IMR-90 (cell line): ENCODE measurements around the gene C16orf90. TPM values are rescaled to one million over a fixed set of nuclear protein-coding genes. Genes with fewer than 3 reads are reported as not detected.

ENCODE experiments used
- ATAC-seq: fragments of 200-7000 bp; cut with Tn5 transposase; 2 replicates; pipeline ENCODE4 v1.9.1; 2020; ENCODE audit warnings: low read depth, mild to moderate bottlenecking, moderate library complexity
- BruUV-seq: library from RNA; stranded (reverse); fragments of 400-500 nt; replicated peaks from 2 replicates; lab custom pipeline; 2021; lab: Mats Ljungman, UMichigan
- CTCF ChIA-PET: fragments of 300-600 bp; formaldehyde crosslinking; extraction: SDS; loops from one replicate; lab custom pipeline; 2021; ENCODE audit warnings: antibody characterized with exemption; lab: Yijun Ruan, JAX
- POLR2A ChIA-PET: fragments of 300-600 bp; sonication (Branson Sonifier 250); formaldehyde crosslinking; loops from one replicate; lab custom pipeline; 2022; ENCODE audit warnings: antibody characterized with exemption; ENCODE audit not compliant: unreplicated experiment; lab: Charles Lee
- DNase-seq: peaks from one replicate; pipeline ENCODE4 v3.0.0; 2013
- H2AFZ ChIP-seq: replicated peaks from 2 replicates; pipeline ENCODE3; 2013; ENCODE audit warnings: low read length, mild to moderate bottlenecking; ENCODE audit not compliant: poor library complexity
- H2AK5ac ChIP-seq: 2 replicates; pipeline ENCODE4 v1.6.1; 2013; ENCODE audit warnings: low read depth, low read length, inconsistent platforms
- H2AK9ac ChIP-seq: replicated peaks from 2 replicates; pipeline ENCODE3; 2013; ENCODE audit warnings: mild to moderate bottlenecking, low read depth, low read length, moderate library complexity; ENCODE audit not compliant: poor library complexity
- H2BK120ac ChIP-seq: 2 replicates; pipeline ENCODE4 v1.6.1; 2013; ENCODE audit warnings: low read depth, low read length, inconsistent platforms
- H2BK15ac ChIP-seq: 3 replicates; pipeline ENCODE4 v1.6.1; 2013; ENCODE audit warnings: low read depth, low read length, inconsistent platforms
- H2BK20ac ChIP-seq: 2 replicates; pipeline ENCODE4 v1.6.1; 2013; ENCODE audit warnings: low read depth, mild to moderate bottlenecking, inconsistent platforms, low read length, moderate library complexity
- H2BK5ac ChIP-seq: 2 replicates; pipeline ENCODE4 v1.6.1; 2013; ENCODE audit warnings: mild to moderate bottlenecking, low read depth, low read length, inconsistent platforms; ENCODE audit not compliant: poor library complexity, severe bottlenecking
- H3K14ac ChIP-seq: replicated peaks from 2 replicates; pipeline ENCODE4 v1.6.1; 2013; ENCODE audit warnings: low read depth, low read length, inconsistent platforms
- H3K18ac ChIP-seq: 2 replicates; pipeline ENCODE4 v1.6.1; 2013; ENCODE audit warnings: low read depth, low read length, control low read depth
- H3K23ac ChIP-seq: 2 replicates; pipeline ENCODE4 v1.6.1; 2013; ENCODE audit warnings: low read depth, low read length, inconsistent platforms
- H3K27ac ChIP-seq: 2 replicates; pipeline ENCODE4 v1.5.1; 2013; ENCODE audit warnings: mild to moderate bottlenecking, control low read depth, low read length; ENCODE audit not compliant: insufficient read depth
- H3K27me3 ChIP-seq: 2 replicates; pipeline ENCODE4 v1.6.1; 2013; ENCODE audit warnings: low read length; ENCODE audit not compliant: control insufficient read depth, insufficient read depth
- H3K36me3 ChIP-seq: 2 replicates; pipeline ENCODE4 v1.6.1; 2013; ENCODE audit warnings: low read length, mixed read lengths; ENCODE audit not compliant: control insufficient read depth, insufficient read depth
- H3K4ac ChIP-seq: 2 replicates; pipeline ENCODE4 v1.6.1; 2013; ENCODE audit warnings: low read depth, low read length, inconsistent platforms
- H3K4me1 ChIP-seq: 2 replicates; pipeline ENCODE4 v1.6.1; 2013; ENCODE audit warnings: low read length, mixed read lengths; ENCODE audit not compliant: control insufficient read depth, insufficient read depth
- H3K4me2 ChIP-seq: 2 replicates; pipeline ENCODE4 v1.6.1; 2013; ENCODE audit warnings: low read depth, mild to moderate bottlenecking, control low read depth, low read length, moderate library complexity
- H3K4me3 ChIP-seq: 2 replicates; pipeline ENCODE4 v1.5.1; 2013; ENCODE audit warnings: low read depth, mild to moderate bottlenecking, control low read depth, low read length, moderate library complexity; ENCODE audit not compliant: insufficient read depth
- H3K56ac ChIP-seq: 2 replicates; pipeline ENCODE4 v1.6.1; 2013; ENCODE audit warnings: low read length, inconsistent platforms; ENCODE audit not compliant: insufficient read depth; ENCODE audit errors: extremely low read depth
- H3K79me1 ChIP-seq, 2 experiments: 2 replicates each; pipeline ENCODE4 v1.6.1; 2013; ENCODE audit warnings: low read length in 2 of 2, inconsistent platforms in 1 of 2, low read depth in 1 of 2
- H3K9ac ChIP-seq: 2 replicates; pipeline ENCODE4 v1.6.1; 2013; ENCODE audit warnings: low read depth, low read length, control low read depth
- H3K9me1 ChIP-seq: 2 replicates; pipeline ENCODE4 v1.6.1; 2013; ENCODE audit warnings: low read length, inconsistent platforms; ENCODE audit not compliant: insufficient read depth
- H3K9me3 ChIP-seq: 2 replicates; pipeline ENCODE4 v1.6.1; 2013; ENCODE audit warnings: low read length; ENCODE audit not compliant: control insufficient read depth, insufficient read depth
- H4K20me1 ChIP-seq: 2 replicates; pipeline ENCODE4 v1.6.1; 2013; ENCODE audit warnings: low read length, inconsistent platforms; ENCODE audit not compliant: insufficient read depth
- H4K5ac ChIP-seq: 2 replicates; pipeline ENCODE4 v1.6.1; 2013; ENCODE audit warnings: mild to moderate bottlenecking, low read depth, low read length, control low read depth
- H4K8ac ChIP-seq, 2 experiments: 2 replicates each; pipeline ENCODE4 v1.6.1; 2013; ENCODE audit warnings: low read depth in 2 of 2, low read length in 2 of 2, control low read depth in 1 of 2, inconsistent platforms in 1 of 2
- H4K91ac ChIP-seq: 2 replicates; pipeline ENCODE4 v1.6.1; 2013; ENCODE audit warnings: low read depth, low read length, inconsistent platforms; ENCODE audit not compliant: insufficient read depth
- BHLHE40 ChIP-seq: fragments of 150-350 bp; IDR thresholded peaks from 2 replicates; pipeline ENCODE4 v1.6.1; 2016; ENCODE audit warnings: mild to moderate bottlenecking, low read depth, low read length
- CEBPB ChIP-seq: IDR thresholded peaks from 2 replicates; pipeline ENCODE4 v1.6.1; 2012; ENCODE audit warnings: low read depth, low read length, improper control_type of control experiment
- CHD1 ChIP-seq: IDR thresholded peaks from 2 replicates; pipeline ENCODE4 v1.6.1; 2012; ENCODE audit warnings: low read depth, low read length, improper control_type of control experiment
- CTCF ChIP-seq: conservative IDR thresholded peaks from 2 replicates; pipeline ENCODE4 v1.5.1; 2012; ENCODE audit warnings: mild to moderate bottlenecking, low read depth, low read length, improper control_type of control experiment
- MAFK ChIP-seq: IDR thresholded peaks from 2 replicates; pipeline ENCODE4 v1.6.1; 2012; ENCODE audit warnings: low read depth, low read length, improper control_type of control experiment
- MAZ ChIP-seq: IDR thresholded peaks from 2 replicates; pipeline ENCODE4 v1.6.1; 2012; ENCODE audit warnings: low read depth, mild to moderate bottlenecking, low read length, improper control_type of control experiment, moderate library complexity, borderline replicate concordance
- MXI1 ChIP-seq: IDR thresholded peaks from 2 replicates; pipeline ENCODE4 v1.6.1; 2012; ENCODE audit warnings: low read depth, mild to moderate bottlenecking, low read length, moderate library complexity, borderline replicate concordance
- NFE2L2 ChIP-seq: fragments of 150-350 bp; IDR thresholded peaks from 2 replicates; pipeline ENCODE4 v1.6.1; 2016; ENCODE audit warnings: low read depth, mild to moderate bottlenecking, low read length
- RAD21 ChIP-seq: IDR thresholded peaks from 2 replicates; pipeline ENCODE4 v1.6.1; 2012; ENCODE audit warnings: low read length, improper control_type of control experiment
- RCOR1 ChIP-seq: IDR thresholded peaks from 2 replicates; pipeline ENCODE4 v1.6.1; 2012; ENCODE audit warnings: mild to moderate bottlenecking, low read length, improper control_type of control experiment; ENCODE audit not compliant: insufficient replicate concordance
- RFX5 ChIP-seq: IDR thresholded peaks from 2 replicates; pipeline ENCODE4 v1.8.0; 2012; ENCODE audit warnings: low read depth, mild to moderate bottlenecking, low read length, moderate library complexity
- SMC3 ChIP-seq: fragments of 150-350 bp; IDR thresholded peaks from 2 replicates; pipeline ENCODE4 v1.6.1; 2016; ENCODE audit warnings: low read depth, mild to moderate bottlenecking, antibody characterized with exemption, low read length, moderate library complexity
- USF2 ChIP-seq: fragments of 150-350 bp; IDR thresholded peaks from 2 replicates; pipeline ENCODE4 v1.6.1; 2017; ENCODE audit warnings: mild to moderate bottlenecking, antibody characterized with exemption, low read length, low read depth
- WGBS, 2 experiments: methylation state at CpG; one replicate each; pipeline versions ENCODE4 v1.1.5 to v1.1.7; 2013; ENCODE audit warnings: missing lambda C conversion rate in 2 of 2; ENCODE audit not compliant: insufficient read length in 1 of 2; ENCODE audit errors: extremely low coverage in 2 of 2; 5-methylcytosine and 5-hydroxymethylcytosine counted together
- dilution Hi-C: fragments of 300-500 bp; cut with HindIII; formaldehyde crosslinking; loops from one replicate; pipeline ENCODE4 v1.14.3; 2018; ENCODE audit warnings: low sequenced_read_pairs; ENCODE audit not compliant: unreplicated experiment
- in situ Hi-C: fragments of 300-500 bp; cut with MboI; formaldehyde crosslinking; loops from 3 replicates; pipeline ENCODE4 v1.14.3; 2019; ENCODE audit warnings: low sequenced_read_pairs, inconsistent platforms, mixed read lengths
- intact Hi-C: fragments of 100-400 bp; cut with micrococcal nuclease; formaldehyde crosslinking; loops from 2 replicates; pipeline ENCODE4 v1.10.0; 2022
- polyA plus RNA-seq, 3 experiments: library from polyadenylated mRNA; depleted of rRNA; stranded (reverse); fragments of >200 nt; gene quantifications; 2 replicates each; pipeline ENCODE4 v1.2.3, GENCODE V29; 2012; ENCODE audit warnings: low replicate concordance in 1 of 3
- total RNA-seq: library from RNA; depleted of rRNA; stranded (reverse); fragments of >200 nt; gene quantifications from 2 replicates; pipeline ENCODE4 v1.2.3, GENCODE V29; 2012

Gene C16orf90
- total and polyA plus RNA-seq, 2 of the 4 experiments (the other 2 are of a cell fraction) = not detected

GRCh38 chr16:3525951-3526350 lies 30.7 kb upstream of the C16orf90 start:
- CTCF ChIA-PET = interaction anchor here (1.9 kb wide), 1 partner anchor 11 kb away, joined by 4 read pairs; no protein-coding TSS in a partner anchor
- intact Hi-C loops = loop anchor here (2.0 to 5.0 kb wide), 2 partner anchors 83 to 166 kb away; no protein-coding TSS in a partner anchor

More at GRCh38 chr16:3525951-3526350, 30.7 kb upstream of the C16orf90 start:
- H2BK15ac ChIP-seq = no peak overlapping the region
- H3K27me3 ChIP-seq = no peaks in the 10 kb centered on the region
- no peak for ATAC-seq
- H2AFZ ChIP-seq = no peak overlapping the region
- H3K4ac ChIP-seq = no peak overlapping the region
- H4K5ac ChIP-seq = no peak overlapping the region
- BruUV-seq = no TSS peak
- no peaks in the 10 kb centered on the region for H3K4me1 ChIP-seq
- no peak overlapping the region for H2BK5ac ChIP-seq
- no peak overlapping the region for H3K4me3 ChIP-seq
- H3K27ac ChIP-seq = no peak overlapping the region
- 0 out of 2 replicates have a peak, but pooled peaks cover 6% of the 10 kb centered on the region for H3K9me1 ChIP-seq
- no peak overlapping the region for H3K14ac ChIP-seq
- H3K4me2 ChIP-seq = no peak overlapping the region
- no peak overlapping the region for H3K9ac ChIP-seq
- H2BK20ac ChIP-seq = no peak overlapping the region
- no peak overlapping the region for H3K18ac ChIP-seq
- no peak overlapping the region for H4K8ac ChIP-seq
- in situ Hi-C loops = no loop called here
- WGBS, 2 experiments = 93% methylated on average over 3 of the region's 5 CpGs; no CpG with 5 or more reads in 1 of the 2 experiments
- dilution Hi-C loops = no loop called here
- no peaks in the 10 kb centered on the region for H3K9me3 ChIP-seq
- H3K79me1 ChIP-seq = 0 out of 4 replicates have a peak, but pooled peaks cover 0 to 3% of the 10 kb centered on the region in 2 experiments
- no peak for DNase-seq
- no peak overlapping the region for H3K23ac ChIP-seq
- H3K56ac ChIP-seq = no peak overlapping the region
- no peak overlapping the region for H2AK5ac ChIP-seq
- no peak overlapping the region for H2BK120ac ChIP-seq
- POLR2A ChIA-PET = no interaction called here
- TF ChIP-seq CEBPB = no peak
- TF ChIP-seq SMC3 = no peak
- no peak for TF ChIP-seq MAZ
- TF ChIP-seq USF2 = no peak
- no peak for TF ChIP-seq NFE2L2
- no peak for TF ChIP-seq MAFK
- no peak for TF ChIP-seq MXI1
- TF ChIP-seq CTCF = no peak
- no peak for TF ChIP-seq RFX5
- no peak for TF ChIP-seq BHLHE40
- TF ChIP-seq RAD21 = no peak
- TF ChIP-seq CHD1 = no peak
- TF ChIP-seq RCOR1 = no peak
- peaks cover 33% of the 10 kb centered on the region for H3K36me3 ChIP-seq
- H4K91ac ChIP-seq = no peak overlapping the region
- no peak overlapping the region for H2AK9ac ChIP-seq
- no peaks in the 10 kb centered on the region for H4K20me1 ChIP-seq
